Measurements from ENCODE around the gene ABHD12B.

DNA sequence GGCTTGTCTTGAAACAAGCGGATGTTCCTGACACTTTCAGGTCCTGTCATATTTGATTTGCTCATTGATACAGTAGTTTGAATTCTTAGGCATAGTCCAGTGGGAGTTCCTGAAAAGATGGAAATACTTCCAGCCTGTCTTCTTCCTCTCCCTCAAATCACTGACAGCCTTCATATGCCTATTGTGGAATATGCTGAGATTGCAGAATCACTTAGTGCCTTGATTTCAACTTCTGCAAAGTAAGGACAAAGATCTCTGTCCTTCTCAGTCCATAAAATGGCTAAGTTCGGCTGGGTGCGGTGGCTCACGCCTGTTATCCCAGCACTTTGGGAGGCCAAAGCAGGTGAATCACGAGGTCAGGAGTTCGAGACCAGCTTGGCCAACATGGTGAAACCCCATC lies 79.2 kb downstream of the ABHD12B start:
- TF ChIP-seq GATA3 (IDR thresholded peaks at IDR 0.05; ENCODE audit: low read depth, low read length) = no peak
- TF ChIP-seq GATA2 (IDR thresholded peaks at IDR 0.05; ENCODE audit: low read depth, low read length) = no peak
